HFF-Myc (cell line): Measurements from ENCODE around the gene COG5.

Source experiments
- DNase-seq: peaks from one replicate; pipeline ENCODE4 v3.0.0-alpha.2; 2011; ENCODE audit warnings: low read depth; ENCODE audit errors: extremely low read depth
- H3K4me3 ChIP-seq: replicated peaks from 2 replicates; pipeline ENCODE4 v1.5.1; 2011; ENCODE audit warnings: low read depth, mild to moderate bottlenecking, control low read depth, low read length
- TF ChIP-seq, protein P1 (sequence below): IDR thresholded peaks from 2 replicates; pipeline ENCODE4 v1.5.1; 2012; ENCODE audit warnings: mild to moderate bottlenecking, low read depth, low read length, control low read depth; ENCODE audit errors: missing control alignments

COG5 gene

GRCh38 chr7:107441581-107442422 lies 121.9 kb downstream of the COG5 start:
- no peak overlapping the region for H3K4me3 ChIP-seq
- no peak for DNase-seq
- TF ChIP-seq, protein P1, sequence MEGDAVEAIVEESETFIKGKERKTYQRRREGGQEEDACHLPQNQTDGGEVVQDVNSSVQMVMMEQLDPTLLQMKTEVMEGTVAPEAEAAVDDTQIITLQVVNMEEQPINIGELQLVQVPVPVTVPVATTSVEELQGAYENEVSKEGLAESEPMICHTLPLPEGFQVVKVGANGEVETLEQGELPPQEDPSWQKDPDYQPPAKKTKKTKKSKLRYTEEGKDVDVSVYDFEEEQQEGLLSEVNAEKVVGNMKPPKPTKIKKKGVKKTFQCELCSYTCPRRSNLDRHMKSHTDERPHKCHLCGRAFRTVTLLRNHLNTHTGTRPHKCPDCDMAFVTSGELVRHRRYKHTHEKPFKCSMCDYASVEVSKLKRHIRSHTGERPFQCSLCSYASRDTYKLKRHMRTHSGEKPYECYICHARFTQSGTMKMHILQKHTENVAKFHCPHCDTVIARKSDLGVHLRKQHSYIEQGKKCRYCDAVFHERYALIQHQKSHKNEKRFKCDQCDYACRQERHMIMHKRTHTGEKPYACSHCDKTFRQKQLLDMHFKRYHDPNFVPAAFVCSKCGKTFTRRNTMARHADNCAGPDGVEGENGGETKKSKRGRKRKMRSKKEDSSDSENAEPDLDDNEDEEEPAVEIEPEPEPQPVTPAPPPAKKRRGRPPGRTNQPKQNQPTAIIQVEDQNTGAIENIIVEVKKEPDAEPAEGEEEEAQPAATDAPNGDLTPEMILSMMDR, result no peak

- no peak for DNase-seq
- H3K4me3 ChIP-seq, result no peak overlapping the region
- TF ChIP-seq, protein P1, result no peak
Observed at GRCh38 chr7:107439025-107439424, 124.7 kb downstream of the COG5 start.

GRCh38 chr7:107435749-107436148 lies 128.0 kb downstream of the COG5 start:
- no peak for DNase-seq
- TF ChIP-seq, protein P1, result no peak
- no peak overlapping the region for H3K4me3 ChIP-seq

GRCh38 chr7:107432261-107432660 lies 131.5 kb downstream of the COG5 start:
- no peak overlapping the region for H3K4me3 ChIP-seq
- no peak for DNase-seq
- TF ChIP-seq, protein P1, result no peak

DNA sequence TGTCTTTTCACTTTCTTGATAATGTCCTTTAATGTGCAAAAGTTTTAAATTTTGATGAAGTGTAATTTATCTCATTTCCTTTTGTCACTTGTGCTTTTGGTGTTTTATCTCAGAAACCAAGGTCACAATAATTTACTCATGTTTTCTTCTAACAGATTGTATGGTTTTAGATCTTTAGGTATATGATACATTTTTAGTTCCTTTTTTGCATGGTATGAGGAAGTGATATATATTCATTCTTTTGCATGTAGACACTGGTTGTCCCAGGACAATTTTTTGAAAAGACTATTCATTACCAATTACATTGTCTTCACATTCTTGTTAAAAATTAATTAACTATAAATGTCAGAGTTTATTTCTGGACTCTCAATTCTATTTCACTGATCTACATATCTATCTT lies 133.7 kb downstream of the COG5 start:
- TF ChIP-seq, protein P1, result no peak

DNA sequence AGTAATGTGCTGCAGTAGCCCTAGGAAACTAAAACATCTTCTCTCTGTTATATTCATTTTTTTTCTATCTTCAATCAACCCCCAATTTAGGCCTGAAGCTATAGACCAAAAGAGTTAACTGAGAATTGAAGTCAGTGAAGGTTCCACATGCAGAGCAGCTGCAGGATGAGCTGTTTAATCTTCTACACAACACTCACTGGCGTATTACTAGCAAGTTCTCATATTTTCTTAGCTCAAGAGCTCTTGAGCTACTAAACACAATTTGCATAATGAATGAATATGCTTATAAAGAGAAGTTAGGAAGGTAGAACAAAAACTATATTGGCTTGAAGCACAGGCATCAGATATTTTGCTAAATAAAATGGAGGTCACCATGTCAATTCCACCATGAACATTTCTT lies 135.1 kb downstream of the COG5 start:
- no peak overlapping the region for H3K4me3 ChIP-seq
- TF ChIP-seq, protein P1, result no peak
- no peak for DNase-seq

More for the DNA sequence above, 133.7 kb downstream of the COG5 start:
- no peak for DNase-seq
- no peak overlapping the region for H3K4me3 ChIP-seq
